ENCODE results near the gene CLCN2.

CLCN2 gene

GRCh38 chr3:184333190-184333589 is 28.2 kb downstream of the CLCN2 start:
- Histone ChIP-seq H3K9ac (ENCODE audit: low read length) (no peak overlapping the region), H3K4me1 (ENCODE audit: control insufficient read depth, insufficient read depth, low read length) (peaks cover 11% of the 10 kb centered on the region), H3K27me3 (ENCODE audit: control insufficient read depth, insufficient read depth, low read length) (no peaks in the 10 kb centered on the region), H3K4me3 (ENCODE audit: low read depth, low read length) (no peak overlapping the region), H3K36me3 (ENCODE audit: control insufficient read depth, insufficient read depth, low read length) (peaks cover 66% of the 10 kb centered on the region), H3K9me3 (ENCODE audit: control insufficient read depth, insufficient read depth, low read depth, low read length) (no peaks in the 10 kb centered on the region), H3K27ac (ENCODE audit: low read depth, low read length) (no peak overlapping the region)

DNA sequence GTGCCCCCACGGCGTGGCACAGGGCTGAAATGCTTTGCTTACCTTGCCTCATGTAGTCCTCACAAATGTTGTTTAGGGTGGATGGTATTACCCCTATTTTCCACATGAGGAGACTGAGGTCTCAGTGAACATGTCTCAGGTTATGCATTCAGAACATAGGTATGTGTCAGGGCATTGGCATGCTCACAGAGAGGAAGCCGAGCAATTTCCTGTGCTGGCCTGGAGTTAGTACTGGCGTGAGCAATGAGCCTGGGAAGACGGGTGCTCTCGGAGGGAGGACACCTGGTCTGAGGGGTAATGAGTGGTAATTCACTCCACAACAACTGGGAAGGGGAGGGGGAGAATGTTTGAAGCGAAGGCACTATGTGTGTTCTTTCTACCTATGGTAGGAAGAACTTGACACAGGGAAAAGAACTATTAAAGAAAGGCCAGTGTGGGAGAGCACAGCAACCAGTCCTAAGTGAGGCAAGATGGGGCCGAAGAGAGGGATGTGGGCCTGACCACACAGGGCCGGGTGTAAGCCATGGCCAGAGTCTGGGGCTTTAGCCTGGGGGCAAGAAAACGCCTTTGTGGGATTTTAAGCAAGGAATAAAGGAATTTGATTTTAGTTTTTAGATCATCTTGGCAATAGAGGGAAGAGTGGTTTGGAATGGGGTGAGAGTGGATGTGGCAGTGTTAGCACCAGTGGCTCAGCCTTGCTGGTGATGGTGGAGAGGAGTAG is 28.9 kb downstream of the CLCN2 start:
- Histone ChIP-seq H3K27ac (ENCODE audit: low read depth, low read length) (no peak overlapping the region), H3K4me3 (ENCODE audit: low read depth, low read length) (no peak overlapping the region), H3K9me3 (ENCODE audit: control insufficient read depth, insufficient read depth, low read depth, low read length) (no peaks in the 10 kb centered on the region), H3K36me3 (ENCODE audit: control insufficient read depth, insufficient read depth, low read length) (peaks cover 72% of the 10 kb centered on the region), H3K9ac (ENCODE audit: low read length) (no peak overlapping the region), H3K27me3 (ENCODE audit: control insufficient read depth, insufficient read depth, low read length) (no peaks in the 10 kb centered on the region), H3K4me1 (ENCODE audit: control insufficient read depth, insufficient read depth, low read length) (peaks cover 10% of the 10 kb centered on the region)

GRCh38 chr3:184328516-184328915 is 32.9 kb downstream of the CLCN2 start:
- peaks cover 99% of the 10 kb centered on the region for H3K36me3 ChIP-seq (ENCODE audit: control insufficient read depth, insufficient read depth, low read length)
- H3K4me3 ChIP-seq (ENCODE audit: low read depth, low read length), result no peak overlapping the region
- H3K9ac ChIP-seq (ENCODE audit: low read length), result no peak overlapping the region
- no peak overlapping the region for H3K27ac ChIP-seq (ENCODE audit: low read depth, low read length)
- no peaks in the 10 kb centered on the region for H3K9me3 ChIP-seq (ENCODE audit: control insufficient read depth, insufficient read depth, low read depth, low read length)
- H3K27me3 ChIP-seq (ENCODE audit: control insufficient read depth, insufficient read depth, low read length), result no peaks in the 10 kb centered on the region
- H3K4me1 ChIP-seq (ENCODE audit: control insufficient read depth, insufficient read depth, low read length), result no peaks in the 10 kb centered on the region

DNA sequence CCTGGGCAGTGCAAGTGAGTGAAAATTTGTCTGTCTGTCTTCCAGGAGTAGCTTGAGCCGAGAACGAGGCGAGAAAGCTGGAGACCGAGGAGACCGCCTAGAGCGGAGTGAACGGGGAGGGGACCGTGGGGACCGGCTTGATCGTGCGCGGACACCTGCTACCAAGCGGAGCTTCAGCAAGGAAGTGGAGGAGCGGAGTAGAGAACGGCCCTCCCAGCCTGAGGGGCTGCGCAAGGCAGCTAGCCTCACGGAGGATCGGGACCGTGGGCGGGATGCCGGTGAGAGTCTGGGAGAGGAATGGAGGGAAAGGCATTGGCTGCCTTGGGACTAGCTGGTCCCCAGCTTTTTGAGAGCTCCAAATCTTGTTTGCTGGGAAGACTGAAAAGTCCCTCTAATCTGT is 34.2 kb downstream of the CLCN2 start:
- no peak overlapping the region for H3K27ac ChIP-seq (ENCODE audit: low read depth, low read length)
- no peak overlapping the region for H3K9ac ChIP-seq (ENCODE audit: low read length)
- H3K36me3 ChIP-seq (ENCODE audit: control insufficient read depth, insufficient read depth, low read length), result peaks cover 99% of the 10 kb centered on the region
- H3K9me3 ChIP-seq (ENCODE audit: control insufficient read depth, insufficient read depth, low read depth, low read length), result no peaks in the 10 kb centered on the region
- no peaks in the 10 kb centered on the region for H3K4me1 ChIP-seq (ENCODE audit: control insufficient read depth, insufficient read depth, low read length)
- H3K4me3 ChIP-seq (ENCODE audit: low read depth, low read length), result no peak overlapping the region
- no peaks in the 10 kb centered on the region for H3K27me3 ChIP-seq (ENCODE audit: control insufficient read depth, insufficient read depth, low read length)

GRCh38 chr3:184325715-184326369 is 35.6 kb downstream of the CLCN2 start:
- H3K27ac ChIP-seq (ENCODE audit: low read depth, low read length), result no peak overlapping the region
- peaks cover 99% of the 10 kb centered on the region for H3K36me3 ChIP-seq (ENCODE audit: control insufficient read depth, insufficient read depth, low read length)

DNA sequence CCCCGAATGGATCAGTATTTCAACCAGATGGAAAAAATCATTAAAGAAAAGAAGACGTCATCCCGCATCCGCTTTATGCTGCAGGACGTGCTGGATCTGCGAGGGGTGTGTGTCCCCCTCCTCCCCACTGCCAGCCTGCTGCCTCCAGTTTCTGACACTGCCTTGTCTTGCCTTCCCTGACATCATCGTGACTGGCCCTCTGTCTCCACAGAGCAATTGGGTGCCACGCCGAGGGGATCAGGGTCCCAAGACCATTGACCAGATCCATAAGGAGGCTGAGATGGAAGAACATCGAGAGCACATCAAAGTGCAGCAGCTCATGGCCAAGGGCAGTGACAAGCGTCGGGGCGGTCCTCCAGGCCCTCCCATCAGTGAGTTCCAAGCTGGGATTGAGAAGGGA is 36.1 kb downstream of the CLCN2 start:
- no peak overlapping the region for H3K27ac ChIP-seq (ENCODE audit: low read depth, low read length)
- H3K9me3 ChIP-seq (ENCODE audit: control insufficient read depth, insufficient read depth, low read depth, low read length), result no peaks in the 10 kb centered on the region
- H3K36me3 ChIP-seq (ENCODE audit: control insufficient read depth, insufficient read depth, low read length), result peaks cover 100% of the 10 kb centered on the region
- H3K4me3 ChIP-seq (ENCODE audit: low read depth, low read length), result no peak overlapping the region
- no peaks in the 10 kb centered on the region for H3K27me3 ChIP-seq (ENCODE audit: control insufficient read depth, insufficient read depth, low read length)
- H3K4me1 ChIP-seq (ENCODE audit: control insufficient read depth, insufficient read depth, low read length), result no peaks in the 10 kb centered on the region
- H3K9ac ChIP-seq (ENCODE audit: low read length), result no peak overlapping the region

More at GRCh38 chr3:184325715-184326369, 35.6 kb downstream of the CLCN2 start:
- Histone ChIP-seq H3K9me3 (ENCODE audit: control insufficient read depth, insufficient read depth, low read depth, low read length) (no peaks in the 10 kb centered on the region), H3K4me3 (ENCODE audit: low read depth, low read length) (no peak overlapping the region), H3K27me3 (ENCODE audit: control insufficient read depth, insufficient read depth, low read length) (no peaks in the 10 kb centered on the region), H3K4me1 (ENCODE audit: control insufficient read depth, insufficient read depth, low read length) (no peaks in the 10 kb centered on the region), H3K9ac (ENCODE audit: low read length) (no peak overlapping the region)

- Histone ChIP-seq H3K27me3 (ENCODE audit: control insufficient read depth, insufficient read depth, low read length) (no peaks in the 10 kb centered on the region), H3K9me3 (ENCODE audit: control insufficient read depth, insufficient read depth, low read depth, low read length) (no peaks in the 10 kb centered on the region), H3K27ac (ENCODE audit: low read depth, low read length) (no peak overlapping the region), H3K4me1 (ENCODE audit: control insufficient read depth, insufficient read depth, low read length) (no peaks in the 10 kb centered on the region), H3K9ac (ENCODE audit: low read length) (no peak overlapping the region), H3K4me3 (ENCODE audit: low read depth, low read length) (no peak overlapping the region), H3K36me3 (ENCODE audit: control insufficient read depth, insufficient read depth, low read length) (peaks cover 99% of the 10 kb centered on the region)
These were observed 37.7 kb downstream of the CLCN2 start for GRCh38 chr3:184323696-184324095.

- no peak overlapping the region for H3K27ac ChIP-seq (ENCODE audit: low read depth, low read length)
- no peaks in the 10 kb centered on the region for H3K4me1 ChIP-seq (ENCODE audit: control insufficient read depth, insufficient read depth, low read length)
- no peaks in the 10 kb centered on the region for H3K27me3 ChIP-seq (ENCODE audit: control insufficient read depth, insufficient read depth, low read length)
- H3K4me3 ChIP-seq (ENCODE audit: low read depth, low read length), result no peak overlapping the region
- no peaks in the 10 kb centered on the region for H3K9me3 ChIP-seq (ENCODE audit: control insufficient read depth, insufficient read depth, low read depth, low read length)
- peaks cover 96% of the 10 kb centered on the region for H3K36me3 ChIP-seq (ENCODE audit: control insufficient read depth, insufficient read depth, low read length)
- H3K9ac ChIP-seq (ENCODE audit: low read length), result no peak overlapping the region
These were observed 38.5 kb downstream of the CLCN2 start for GRCh38 chr3:184322731-184323487.

DNA sequence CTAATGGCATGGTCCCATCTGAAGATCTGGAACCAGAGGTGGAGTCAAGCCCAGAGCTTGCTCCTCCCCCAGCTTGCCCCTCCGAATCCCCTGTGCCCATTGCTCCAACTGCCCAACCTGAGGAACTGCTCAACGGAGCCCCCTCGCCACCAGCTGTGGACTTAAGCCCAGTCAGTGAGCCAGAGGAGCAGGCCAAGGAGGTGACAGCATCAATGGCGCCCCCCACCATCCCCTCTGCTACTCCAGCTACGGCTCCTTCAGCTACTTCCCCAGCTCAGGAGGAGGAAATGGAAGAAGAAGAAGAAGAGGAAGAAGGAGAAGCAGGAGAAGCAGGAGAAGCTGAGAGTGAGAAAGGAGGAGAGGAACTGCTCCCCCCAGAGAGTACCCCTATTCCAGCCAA is 39.7 kb downstream of the CLCN2 start:
- H3K9ac ChIP-seq (ENCODE audit: low read length), result no peak overlapping the region
- H3K4me3 ChIP-seq (ENCODE audit: low read depth, low read length), result no peak overlapping the region
- no peaks in the 10 kb centered on the region for H3K27me3 ChIP-seq (ENCODE audit: control insufficient read depth, insufficient read depth, low read length)
- no peak overlapping the region for H3K27ac ChIP-seq (ENCODE audit: low read depth, low read length)
- peaks cover 5% of the 10 kb centered on the region; the same call in 1 of the 2 replicates for H3K4me1 ChIP-seq (ENCODE audit: control insufficient read depth, insufficient read depth, low read length)
- no peaks in the 10 kb centered on the region for H3K9me3 ChIP-seq (ENCODE audit: control insufficient read depth, insufficient read depth, low read depth, low read length)
- H3K36me3 ChIP-seq (ENCODE audit: control insufficient read depth, insufficient read depth, low read length), result peaks cover 96% of the 10 kb centered on the region

GRCh38 chr3:184320104-184320445 is 41.3 kb downstream of the CLCN2 start:
- H3K9ac ChIP-seq (ENCODE audit: low read length), result no peak overlapping the region
- no peak overlapping the region for H3K4me3 ChIP-seq (ENCODE audit: low read depth, low read length)
- H3K4me1 ChIP-seq (ENCODE audit: control insufficient read depth, insufficient read depth, low read length), result peaks cover 11% of the 10 kb centered on the region; the same call in 1 of the 2 replicates
- no peak overlapping the region; the same call in 1 of the 2 replicates for H3K27ac ChIP-seq (ENCODE audit: low read depth, low read length)
- no peaks in the 10 kb centered on the region for H3K27me3 ChIP-seq (ENCODE audit: control insufficient read depth, insufficient read depth, low read length)
- no peaks in the 10 kb centered on the region for H3K9me3 ChIP-seq (ENCODE audit: control insufficient read depth, insufficient read depth, low read depth, low read length)
- H3K36me3 ChIP-seq (ENCODE audit: control insufficient read depth, insufficient read depth, low read length), result peaks cover 86% of the 10 kb centered on the region

GRCh38 chr3:184317201-184317600 is 44.2 kb downstream of the CLCN2 start:
- Histone ChIP-seq H3K9ac (ENCODE audit: low read length) (no peak overlapping the region), H3K27me3 (ENCODE audit: control insufficient read depth, insufficient read depth, low read length) (no peaks in the 10 kb centered on the region), H3K36me3 (ENCODE audit: control insufficient read depth, insufficient read depth, low read length) (peaks cover 58% of the 10 kb centered on the region), H3K27ac (ENCODE audit: low read depth, low read length) (no peak overlapping the region), H3K4me1 (ENCODE audit: control insufficient read depth, insufficient read depth, low read length) (peaks cover 11% of the 10 kb centered on the region; the same call in 1 of the 2 replicates), H3K9me3 (ENCODE audit: control insufficient read depth, insufficient read depth, low read depth, low read length) (no peaks in the 10 kb centered on the region), H3K4me3 (ENCODE audit: low read depth, low read length) (peak overlapping the region; percentile 79; the same call in 1 of the 2 replicates)
